GM12892 (cell line): ENCODE results near the gene ARHGAP22.

Source experiments
- POLR2A ChIP-seq: IDR thresholded peaks from 2 replicates; pipeline ENCODE4 v1.6.1; 2011; ENCODE audit warnings: low read depth, low read length, control low read depth
- POLR2AphosphoS5 ChIP-seq: IDR thresholded peaks from 2 replicates; pipeline ENCODE4 v1.6.1; 2011; ENCODE audit warnings: low read depth, low read length, control low read depth
- TAF1 ChIP-seq: IDR thresholded peaks from 2 replicates; pipeline ENCODE4 v1.6.1; 2011; ENCODE audit warnings: low read depth, mild to moderate bottlenecking, control low read depth, low read length, borderline replicate concordance

DNA sequence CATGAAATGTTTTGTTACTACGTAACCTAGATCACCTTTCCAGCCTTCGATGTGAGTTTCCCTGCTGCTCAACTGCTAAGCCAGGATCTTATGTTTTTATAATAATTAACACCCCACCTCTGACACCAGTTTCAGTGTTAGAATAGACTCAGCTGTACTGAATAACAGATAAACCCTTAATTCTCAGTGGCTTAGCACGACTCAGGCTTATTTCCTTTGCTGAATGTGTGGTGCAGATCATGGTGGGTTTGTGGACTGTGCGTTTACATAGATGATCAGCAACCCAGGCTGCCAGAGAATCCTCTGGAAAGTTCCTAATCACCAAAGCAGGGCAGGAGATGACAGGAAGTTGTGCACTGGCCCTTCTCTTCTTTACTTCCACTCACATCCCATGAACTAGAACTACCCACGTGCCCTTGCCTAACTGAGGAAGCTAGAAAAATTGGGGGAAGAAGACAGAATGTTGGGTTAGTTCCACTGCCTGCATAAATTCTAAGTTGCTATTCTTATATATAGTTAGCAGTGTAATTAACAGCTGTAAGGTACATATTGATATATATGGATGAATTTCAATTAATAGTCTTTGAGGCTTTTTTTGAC is 186.6 kb downstream of the ARHGAP22 start:
- no peak for TF ChIP-seq POLR2AphosphoS5
- TF ChIP-seq TAF1: no peak
- TF ChIP-seq POLR2A: no peak
